Naive B cell (primary cell): ENCODE data around the gene LRTM1. TPM values are rescaled to one million over a fixed set of nuclear protein-coding genes. Genes with fewer than 3 reads are reported as not detected.
A peak's percentile ranks its signal among the peaks of the same experiment; 100 is the strongest.

Experiments
- ATAC-seq, 2 donors: fragments of 150-1000 bp; cut with Tn5 transposase; 2 replicates each; pipeline ENCODE4 v1.10.0; 2021; ENCODE audit warnings: low read depth in 2 of 2, mild to moderate bottlenecking in 2 of 2, moderate library complexity in 2 of 2
- DNase-seq: peaks from one replicate; pipeline ENCODE4 v3.0.0; 2022
- H3K27ac Mint-ChIP-seq, 6 donors: one replicate each; pipeline ENCODE4 v1.8.0; 2020 to 2022; ENCODE audit warnings: mild to moderate bottlenecking in 6 of 6, mixed read lengths in 6 of 6, moderate library complexity in 5 of 6, inconsistent platforms in 2 of 6
- H3K27me3 Mint-ChIP-seq, 3 donors: one replicate each; pipeline ENCODE4 v1.8.0; 2021 to 2022; ENCODE audit warnings: mixed read lengths in 3 of 3, mild to moderate bottlenecking in 1 of 3
- H3K36me3 Mint-ChIP-seq, 2 donors: one replicate each; pipeline ENCODE4 v1.8.0; 2020 to 2022; ENCODE audit warnings: mixed read lengths in 2 of 2, inconsistent platforms in 1 of 2, mild to moderate bottlenecking in 1 of 2
- H3K4me1 Mint-ChIP-seq, 3 donors: one replicate each; pipeline ENCODE4 v1.8.0; 2020 to 2022; ENCODE audit warnings: mixed read lengths in 3 of 3, inconsistent platforms in 1 of 3, mild to moderate bottlenecking in 1 of 3, moderate library complexity in 1 of 3
- H3K4me3 Mint-ChIP-seq, 8 donors: one replicate each; pipeline ENCODE4 v1.8.0; 2020 to 2022; ENCODE audit warnings: mild to moderate bottlenecking in 8 of 8, mixed read lengths in 8 of 8, moderate library complexity in 8 of 8, inconsistent platforms in 2 of 8
- H3K9me3 Mint-ChIP-seq, 7 donors: one replicate each; pipeline ENCODE4 v1.8.0; 2020 to 2022; ENCODE audit warnings: mixed read lengths in 7 of 7, mild to moderate bottlenecking in 5 of 7, inconsistent platforms in 2 of 7, moderate library complexity in 1 of 7
- polyA plus RNA-seq, 6 donors: library from polyadenylated mRNA; unstranded; fragments of 300-500 nt; fragmentation: Illumina TruSeq; gene quantifications; one replicate each; pipeline ENCODE4 v1.2.3, GENCODE V29; 2021; ENCODE audit warnings: low read depth in 6 of 6

The LRTM1 gene
- polyA plus RNA-seq, 6 donors from 2014 or later: not detected

GRCh38 chr3:54897028-54897711 lies 30.7 kb downstream of the LRTM1 start:
- Mint-ChIP-seq H3K36me3 (no peaks in the 10 kb centered on the region), H3K27ac (no peak overlapping the region), H3K27me3 (no peaks in the 10 kb centered on the region), H3K4me3 (no peak overlapping the region), H3K4me1 (no peaks in the 10 kb centered on the region), H3K9me3 (peaks cover 0 to 1% (median 0%) of the 10 kb centered on the region in 7 donors)
- ATAC-seq (no peak), DNase-seq (no peak)

GRCh38 chr3:54895613-54896012 lies 32.2 kb downstream of the LRTM1 start:
- H3K27ac Mint-ChIP-seq: no peak overlapping the region
- H3K4me3 Mint-ChIP-seq: no peak overlapping the region
- H3K27me3 Mint-ChIP-seq: no peaks in the 10 kb centered on the region
- H3K9me3 Mint-ChIP-seq: peaks cover 0 to 1% (median 0%) of the 10 kb centered on the region in 7 donors
- H3K36me3 Mint-ChIP-seq: no peaks in the 10 kb centered on the region
- ATAC-seq (no peak), DNase-seq (no peak)
- H3K4me1 Mint-ChIP-seq: no peaks in the 10 kb centered on the region

GRCh38 chr3:54892168-54892567 lies 35.7 kb downstream of the LRTM1 start:
- no peak overlapping the region for H3K27ac Mint-ChIP-seq
- H3K4me1 Mint-ChIP-seq: no peaks in the 10 kb centered on the region
- H3K4me3 Mint-ChIP-seq: no peak overlapping the region
- H3K36me3 Mint-ChIP-seq: no peaks in the 10 kb centered on the region
- no peak for DNase-seq
- ATAC-seq: no peak
- H3K27me3 Mint-ChIP-seq: no peaks in the 10 kb centered on the region
- H3K9me3 Mint-ChIP-seq: peaks cover 0 to 6% (median 1%) of the 10 kb centered on the region in 7 donors

- DNase-seq (no peak), ATAC-seq (no peak)
- H3K27me3 Mint-ChIP-seq: no peaks in the 10 kb centered on the region
- H3K27ac Mint-ChIP-seq: no peak overlapping the region
- H3K9me3 Mint-ChIP-seq: peaks cover 0 to 6% (median 1%) of the 10 kb centered on the region in 7 donors
- no peak overlapping the region for H3K4me3 Mint-ChIP-seq
- H3K4me1 Mint-ChIP-seq: no peaks in the 10 kb centered on the region
- no peaks in the 10 kb centered on the region for H3K36me3 Mint-ChIP-seq
Measured at GRCh38 chr3:54891540-54891897, 36.3 kb downstream of the LRTM1 start.

GRCh38 chr3:54889731-54890130 lies 38.1 kb downstream of the LRTM1 start:
- Mint-ChIP-seq H3K4me3 (no peak overlapping the region), H3K36me3 (no peaks in the 10 kb centered on the region), H3K4me1 (no peaks in the 10 kb centered on the region), H3K27me3 (no peaks in the 10 kb centered on the region), H3K27ac (no peak overlapping the region), H3K9me3 (peaks cover 0 to 6% (median 0%) of the 10 kb centered on the region in 7 donors)
- ATAC-seq (no peak), DNase-seq (no peak)

GRCh38 chr3:54888873-54889272 lies 39.0 kb downstream of the LRTM1 start:
- H3K4me3 Mint-ChIP-seq: no peak overlapping the region
- no peaks in the 10 kb centered on the region for H3K4me1 Mint-ChIP-seq
- no peaks in the 10 kb centered on the region for H3K36me3 Mint-ChIP-seq

GRCh38 chr3:54888162-54888561 lies 39.7 kb downstream of the LRTM1 start:
- Mint-ChIP-seq H3K9me3 (peaks cover 0 to 12% (median under 1%) of the 10 kb centered on the region in 7 donors), H3K27ac (no peak overlapping the region), H3K27me3 (no peaks in the 10 kb centered on the region), H3K36me3 (no peaks in the 10 kb centered on the region), H3K4me3 (no peak overlapping the region), H3K4me1 (no peaks in the 10 kb centered on the region)
- no peak for DNase-seq
- ATAC-seq: no peak

More at GRCh38 chr3:54888873-54889272, 39.0 kb downstream of the LRTM1 start:
- H3K27me3 Mint-ChIP-seq: no peaks in the 10 kb centered on the region
- no peak for ATAC-seq
- H3K9me3 Mint-ChIP-seq: peaks cover 0 to 7% (median 0%) of the 10 kb centered on the region in 7 donors
- DNase-seq: no peak
- no peak overlapping the region for H3K27ac Mint-ChIP-seq

GRCh38 chr3:54882129-54882833 lies 45.6 kb downstream of the LRTM1 start:
- no peak overlapping the region for H3K27ac Mint-ChIP-seq
- H3K4me3 Mint-ChIP-seq: no peak overlapping the region
- H3K36me3 Mint-ChIP-seq: no peaks in the 10 kb centered on the region
- H3K27me3 Mint-ChIP-seq: no peaks in the 10 kb centered on the region
- no peaks in the 10 kb centered on the region for H3K4me1 Mint-ChIP-seq
- H3K9me3 Mint-ChIP-seq: peaks cover 0 to 6% (median 2%) of the 10 kb centered on the region in 7 donors
- DNase-seq: no peak
- no peak for ATAC-seq

GRCh38 chr3:54878145-54878544 lies 49.7 kb downstream of the LRTM1 start:
- Mint-ChIP-seq H3K36me3 (no peaks in the 10 kb centered on the region), H3K4me1 (no peaks in the 10 kb centered on the region), H3K27ac (no peak overlapping the region), H3K9me3 (peaks cover 0 to 4% (median 3%) of the 10 kb centered on the region in 7 donors), H3K4me3 (no peak overlapping the region), H3K27me3 (no peaks in the 10 kb centered on the region)
- DNase-seq (no peak), ATAC-seq (no peak)

- H3K4me3 Mint-ChIP-seq: no peak overlapping the region
- ATAC-seq: no peak
Measured at GRCh38 chr3:54877730-54878129, 50.1 kb downstream of the LRTM1 start.

GRCh38 chr3:54876694-54877093 lies 51.2 kb downstream of the LRTM1 start:
- Mint-ChIP-seq H3K4me3 (no peak overlapping the region), H3K4me1 (no peaks in the 10 kb centered on the region), H3K27ac (no peak overlapping the region), H3K36me3 (no peaks in the 10 kb centered on the region), H3K9me3 (peaks cover 0 to 10% (median 0%) of the 10 kb centered on the region in 7 donors), H3K27me3 (no peaks in the 10 kb centered on the region)
- DNase-seq: no peak
- ATAC-seq: no peak

More at GRCh38 chr3:54877730-54878129, 50.1 kb downstream of the LRTM1 start:
- no peak overlapping the region for H3K27ac Mint-ChIP-seq
- peaks cover 0 to 5% (median 2%) of the 10 kb centered on the region in 7 donors for H3K9me3 Mint-ChIP-seq
- no peaks in the 10 kb centered on the region for H3K36me3 Mint-ChIP-seq
- no peaks in the 10 kb centered on the region for H3K4me1 Mint-ChIP-seq
- DNase-seq: no peak
- H3K27me3 Mint-ChIP-seq: no peaks in the 10 kb centered on the region

GRCh38 chr3:54875596-54876268 lies 52.1 kb downstream of the LRTM1 start:
- ATAC-seq (no peak), DNase-seq (no peak)
- no peaks in the 10 kb centered on the region for H3K36me3 Mint-ChIP-seq
- no peaks in the 10 kb centered on the region for H3K27me3 Mint-ChIP-seq
- no peak overlapping the region for H3K4me3 Mint-ChIP-seq
- H3K27ac Mint-ChIP-seq: peak overlapping the region in 1 of 6 donors; percentile 15
- H3K9me3 Mint-ChIP-seq: peaks cover 0 to 10% (median 2%) of the 10 kb centered on the region in 7 donors
- H3K4me1 Mint-ChIP-seq: no peaks in the 10 kb centered on the region

- Mint-ChIP-seq H3K36me3 (no peaks in the 10 kb centered on the region), H3K4me1 (no peaks in the 10 kb centered on the region), H3K27me3 (no peaks in the 10 kb centered on the region), H3K27ac (peak overlapping the region in 1 of 6 donors; percentile 15), H3K9me3 (peaks cover 0 to 10% (median 2%) of the 10 kb centered on the region in 7 donors), H3K4me3 (no peak overlapping the region)
- DNase-seq (no peak), ATAC-seq (no peak)
Measured at GRCh38 chr3:54874816-54875556, 52.9 kb downstream of the LRTM1 start.
